ENCODE results near the gene EIF3D. TPM values are rescaled to one million over a fixed set of nuclear protein-coding genes. Genes with fewer than 3 reads are reported as not detected.

Gene EIF3D
- total RNA-seq, 1 experiment from 2014 or later: 306 TPM

- H3K4me2 ChIP-seq (ENCODE audit: low read length): peak overlapping the region; percentile 38
- ATAC-seq (peak; percentile 93), DNase-seq (ENCODE audit: low read depth, low spot score) (peak; percentile 33)
- H3K4me3 ChIP-seq (replicated peaks in 1 of 2; ENCODE audit: low read depth in 1 of 2, low read length in 2 of 2): no peak overlapping the region
- peak overlapping the region; percentile 19; the same call in 1 of the 2 replicates for H3K27ac ChIP-seq (ENCODE audit: low read depth, low read length)
- H3K79me2 ChIP-seq (ENCODE audit: insufficient read depth, low read length): no peaks in the 10 kb centered on the region
- CTCF ChIA-PET: interaction anchor here (0.8 to 1.2 kb wide), 5 partner anchors 8 to 408 kb away, joined by 3 to 9 read pairs (median 3); no protein-coding TSS in a partner anchor
- peak overlapping the region; percentile 7 for H2AFZ ChIP-seq (ENCODE audit: low read depth, low read length, poor library complexity, severe bottlenecking)
- POLR2A ChIA-PET: interaction anchor here (1.7 kb wide), 1 partner anchor 15 kb away, joined by 4 read pairs; no protein-coding TSS in a partner anchor
- no peaks in the 10 kb centered on the region for H4K20me1 ChIP-seq (ENCODE audit: insufficient read depth)
- BruUV-seq (replicated peaks): no TSS peak
- peaks cover 5 to 19% of the 10 kb centered on the region in 2 experiments; a peak in 3 of 4 replicates for H3K4me1 ChIP-seq (ENCODE audit: control insufficient read depth in 1 of 2, insufficient read depth in 2 of 2, low read length in 2 of 2)
- RAD21 ChIA-PET (ENCODE audit: low non-redundant PET in 1 of 2, low total read pairs in 2 of 2, uncharacterized antibody in 2 of 2, unreplicated experiment in 2 of 2): no interaction called here
- no peaks in the 10 kb centered on the region for H3K36me3 ChIP-seq (ENCODE audit: control insufficient read depth in 1 of 2, insufficient read depth in 2 of 2, low read length in 2 of 2)
- no peak overlapping the region for H3K9ac ChIP-seq (ENCODE audit: low read length)
- intact Hi-C loops (cut with micrococcal nuclease): no loop called here
- no peaks in the 10 kb centered on the region for H3K9me2 ChIP-seq (ENCODE audit: insufficient read depth)
- H3K9me3 ChIP-seq (ENCODE audit: control insufficient read depth in 1 of 2, insufficient read depth in 1 of 2, low read depth in 1 of 2, low read length in 2 of 2): no peaks in the 10 kb centered on the region
- H3K27me3 ChIP-seq (ENCODE audit: insufficient read depth, low read length): no peaks in the 10 kb centered on the region
- TF ChIP-seq YY1 (IDR thresholded peaks at IDR 0.05; ENCODE audit: extremely low read depth, insufficient replicate concordance, low read depth, low read length) (peak; percentile 72), POLR2A (IDR thresholded peaks at IDR 0.05; ENCODE audit: borderline replicate concordance, extremely low read depth, insufficient read depth, insufficient read length) (peak; percentile 48), CBX3 (IDR thresholded peaks at IDR 0.05; ENCODE audit: low read depth) (peak; percentile 72; the same call in 1 of the 2 replicates), EGR1 (IDR thresholded peaks at IDR 0.05; ENCODE audit: low read depth) (no peak), SP1 (IDR thresholded peaks at IDR 0.05; ENCODE audit: low read depth) (no peak), ZFX (IDR thresholded peaks at IDR 0.05) (no peak), SIN3A (IDR thresholded peaks at IDR 0.05; ENCODE audit: low read depth) (no peak), ZNF274 (IDR thresholded peaks at IDR 0.05; ENCODE audit: low read depth, low read length) (no peak), EZH2 (IDR thresholded peaks at IDR 0.05) (no peak), RAD21 (IDR thresholded peaks at IDR 0.05; ENCODE audit: low read depth) (peak; percentile 50), ATF3 (IDR thresholded peaks at IDR 0.05) (no peak), EZH2phosphoT487 (IDR thresholded peaks at IDR 0.05; ENCODE audit: borderline replicate concordance) (no peak), JUND (IDR thresholded peaks at IDR 0.05) (no peak), SRF (IDR thresholded peaks at IDR 0.05; ENCODE audit: low read depth) (no peak), CEBPB (IDR thresholded peaks at IDR 0.05; ENCODE audit: low read depth) (no peak), TCF7L2 (IDR thresholded peaks at IDR 0.05; ENCODE audit: borderline replicate concordance, extremely low read depth, insufficient read depth, insufficient read length) (no peak), REST (IDR thresholded peaks at IDR 0.05; ENCODE audit: low read depth) (no peak), ELF1 (IDR thresholded peaks at IDR 0.05; ENCODE audit: borderline replicate concordance, low read depth) (no peak)
- TF ChIP-seq, protein P1, sequence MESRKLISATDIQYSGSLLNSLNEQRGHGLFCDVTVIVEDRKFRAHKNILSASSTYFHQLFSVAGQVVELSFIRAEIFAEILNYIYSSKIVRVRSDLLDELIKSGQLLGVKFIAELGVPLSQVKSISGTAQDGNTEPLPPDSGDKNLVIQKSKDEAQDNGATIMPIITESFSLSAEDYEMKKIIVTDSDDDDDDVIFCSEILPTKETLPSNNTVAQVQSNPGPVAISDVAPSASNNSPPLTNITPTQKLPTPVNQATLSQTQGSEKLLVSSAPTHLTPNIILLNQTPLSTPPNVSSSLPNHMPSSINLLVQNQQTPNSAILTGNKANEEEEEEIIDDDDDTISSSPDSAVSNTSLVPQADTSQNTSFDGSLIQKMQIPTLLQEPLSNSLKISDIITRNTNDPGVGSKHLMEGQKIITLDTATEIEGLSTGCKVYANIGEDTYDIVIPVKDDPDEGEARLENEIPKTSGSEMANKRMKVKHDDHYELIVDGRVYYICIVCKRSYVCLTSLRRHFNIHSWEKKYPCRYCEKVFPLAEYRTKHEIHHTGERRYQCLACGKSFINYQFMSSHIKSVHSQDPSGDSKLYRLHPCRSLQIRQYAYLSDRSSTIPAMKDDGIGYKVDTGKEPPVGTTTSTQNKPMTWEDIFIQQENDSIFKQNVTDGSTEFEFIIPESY (IDR thresholded peaks at IDR 0.05; ENCODE audit: extremely low read depth, insufficient replicate concordance, low read length): no peak
- TF ChIP-seq, protein P2, sequence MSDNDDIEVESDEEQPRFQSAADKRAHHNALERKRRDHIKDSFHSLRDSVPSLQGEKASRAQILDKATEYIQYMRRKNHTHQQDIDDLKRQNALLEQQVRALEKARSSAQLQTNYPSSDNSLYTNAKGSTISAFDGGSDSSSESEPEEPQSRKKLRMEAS (IDR thresholded peaks at IDR 0.05): peak; percentile 73
- TF ChIP-seq, protein P3, sequence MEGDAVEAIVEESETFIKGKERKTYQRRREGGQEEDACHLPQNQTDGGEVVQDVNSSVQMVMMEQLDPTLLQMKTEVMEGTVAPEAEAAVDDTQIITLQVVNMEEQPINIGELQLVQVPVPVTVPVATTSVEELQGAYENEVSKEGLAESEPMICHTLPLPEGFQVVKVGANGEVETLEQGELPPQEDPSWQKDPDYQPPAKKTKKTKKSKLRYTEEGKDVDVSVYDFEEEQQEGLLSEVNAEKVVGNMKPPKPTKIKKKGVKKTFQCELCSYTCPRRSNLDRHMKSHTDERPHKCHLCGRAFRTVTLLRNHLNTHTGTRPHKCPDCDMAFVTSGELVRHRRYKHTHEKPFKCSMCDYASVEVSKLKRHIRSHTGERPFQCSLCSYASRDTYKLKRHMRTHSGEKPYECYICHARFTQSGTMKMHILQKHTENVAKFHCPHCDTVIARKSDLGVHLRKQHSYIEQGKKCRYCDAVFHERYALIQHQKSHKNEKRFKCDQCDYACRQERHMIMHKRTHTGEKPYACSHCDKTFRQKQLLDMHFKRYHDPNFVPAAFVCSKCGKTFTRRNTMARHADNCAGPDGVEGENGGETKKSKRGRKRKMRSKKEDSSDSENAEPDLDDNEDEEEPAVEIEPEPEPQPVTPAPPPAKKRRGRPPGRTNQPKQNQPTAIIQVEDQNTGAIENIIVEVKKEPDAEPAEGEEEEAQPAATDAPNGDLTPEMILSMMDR (IDR thresholded peaks at IDR 0.05 in 2 of 3, conservative IDR thresholded peaks at IDR 0.05 in 1 of 3; ENCODE audit: borderline replicate concordance in 1 of 3, insufficient read depth in 1 of 3, low read depth in 2 of 3, low read length in 2 of 3): peak; percentile 25 to 64 (median 48); a peak in 4 of 6 replicates
Observed at GRCh38 chr22:36569999-36570398, 41.0 kb upstream of the EIF3D start.

Measured in HCT116 (cell line).